ENCODE results near the gene BMPR1B.
"Not testable (repeated sequence)": the region's sequence is repeated elsewhere in the genome, so short reads cannot be mapped to it uniquely, and the experiment has no call there.

Gene BMPR1B

GRCh38 chr4:95049551-95050233 is 291.9 kb downstream of the BMPR1B start:
- FAIRE-seq = no peak

DNA sequence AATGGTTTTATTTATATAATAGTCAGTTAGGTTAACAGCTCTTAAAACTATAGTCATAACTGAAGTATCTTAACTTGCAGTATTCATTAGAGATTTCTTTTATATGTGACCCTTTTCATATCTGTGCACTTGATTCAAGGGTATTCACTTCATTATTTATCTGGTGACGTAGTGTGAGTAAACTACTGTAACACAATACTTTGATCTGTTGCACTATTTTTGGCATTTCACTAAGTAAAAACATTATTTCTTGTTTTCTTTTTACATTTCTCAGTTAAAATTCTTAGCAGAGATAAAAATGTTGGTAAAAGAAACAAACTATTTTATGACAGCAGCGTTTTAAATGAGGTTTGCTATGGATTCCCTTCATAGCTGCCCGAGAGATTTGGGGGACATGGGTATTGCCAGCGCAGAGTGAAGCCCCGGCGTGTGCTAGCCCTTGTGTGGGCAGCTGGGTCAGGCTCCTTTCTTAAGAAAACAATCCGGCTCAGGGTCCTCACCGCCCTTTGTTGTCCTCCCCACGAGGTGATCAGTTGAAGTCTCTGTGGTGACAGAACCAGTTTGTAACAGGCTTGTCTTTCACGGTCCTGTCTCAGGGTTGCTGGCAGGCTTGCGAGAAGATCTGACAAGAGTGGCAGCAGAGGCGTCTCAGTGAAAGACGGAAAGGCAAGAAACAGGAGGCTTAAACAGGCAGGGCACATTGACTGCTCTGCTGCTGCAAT is 293.4 kb downstream of the BMPR1B start:
- FAIRE-seq = no peak

- FAIRE-seq = no peak
Observed at GRCh38 chr4:95051702-95052020, 293.9 kb downstream of the BMPR1B start.

- no peak for FAIRE-seq
Observed at GRCh38 chr4:95058991-95059390, 301.2 kb downstream of the BMPR1B start.

DNA sequence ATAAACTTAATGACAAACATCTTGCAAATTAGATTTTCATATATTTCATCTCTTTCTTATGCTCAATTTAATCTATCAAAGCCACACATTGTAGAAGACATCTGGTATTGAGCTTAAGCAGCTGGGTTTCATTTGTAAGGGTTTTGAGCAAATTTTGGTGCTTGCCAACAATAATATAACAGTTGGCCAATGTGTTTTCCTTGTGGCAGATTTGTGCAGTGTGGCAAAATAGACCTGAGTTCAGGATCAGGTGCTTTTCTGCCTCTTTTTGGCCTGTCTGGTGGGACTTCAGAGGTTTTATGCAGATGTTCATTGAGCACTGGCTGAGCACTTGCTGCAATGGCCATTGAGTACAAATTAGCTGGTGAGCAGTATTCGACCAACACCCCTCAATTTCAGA is 301.9 kb downstream of the BMPR1B start:
- no peak for FAIRE-seq

GRCh38 chr4:95061220-95061619 is 303.5 kb downstream of the BMPR1B start:
- no peak for FAIRE-seq

GRCh38 chr4:95061801-95062200 is 304.0 kb downstream of the BMPR1B start:
- FAIRE-seq = not testable (repeated sequence)

GRCh38 chr4:95066050-95066449 is 308.3 kb downstream of the BMPR1B start:
- FAIRE-seq = no peak

- FAIRE-seq = no peak
Observed at GRCh38 chr4:95068401-95068800, 310.6 kb downstream of the BMPR1B start.

DNA sequence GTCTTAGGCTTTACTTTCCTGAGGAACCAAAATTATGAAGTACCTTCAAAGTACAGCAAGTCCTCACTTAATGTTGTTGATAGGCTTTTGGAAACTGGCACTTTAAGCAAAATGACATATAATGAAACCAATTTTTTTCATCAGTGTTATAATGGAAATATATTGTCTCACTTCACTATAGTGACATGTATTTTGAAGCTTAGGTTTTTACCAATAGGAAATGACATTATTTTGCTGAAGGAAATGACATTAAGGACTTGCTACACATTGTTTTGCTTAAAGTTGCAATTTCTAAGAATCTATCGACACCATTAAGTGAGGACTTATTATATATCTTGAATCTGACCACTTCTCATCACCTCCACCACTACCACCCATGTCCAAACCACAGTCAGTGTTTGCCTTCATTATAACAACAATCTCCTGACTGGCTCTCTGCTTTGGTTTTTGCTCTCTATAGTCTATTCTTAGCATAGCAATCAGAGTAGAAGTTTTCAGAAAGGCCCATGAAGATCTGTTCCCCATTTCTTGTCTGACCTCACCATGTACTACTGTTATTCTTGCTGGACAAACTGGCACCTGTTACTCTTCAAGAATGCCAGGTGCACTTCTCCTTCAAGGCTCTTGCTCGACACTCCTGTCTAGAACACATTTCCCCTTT is 311.2 kb downstream of the BMPR1B start:
- FAIRE-seq = no peak

- no peak for FAIRE-seq
Observed at GRCh38 chr4:95071851-95072250, 314.1 kb downstream of the BMPR1B start.

GRCh38 chr4:95073646-95074045 is 315.9 kb downstream of the BMPR1B start:
- FAIRE-seq = no peak

DNA sequence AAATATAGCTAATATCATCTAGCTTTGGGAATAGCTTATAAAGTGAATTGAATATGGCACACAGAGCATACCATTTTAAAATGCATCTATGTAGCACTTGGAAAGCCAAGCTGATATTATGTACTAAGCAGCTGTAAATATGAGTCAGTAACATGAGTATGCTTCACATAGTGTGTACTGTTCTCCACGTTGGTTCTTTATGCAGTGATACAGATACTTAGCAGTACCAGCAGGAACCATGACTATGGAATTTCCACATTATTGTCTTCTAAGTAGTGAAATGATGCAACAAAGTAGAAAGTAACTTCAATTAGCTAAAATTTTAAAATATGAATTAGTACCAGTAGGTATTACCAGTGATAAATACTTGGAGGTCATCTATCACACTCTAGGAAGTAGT is 320.1 kb downstream of the BMPR1B start:
- no peak for FAIRE-seq

DNA sequence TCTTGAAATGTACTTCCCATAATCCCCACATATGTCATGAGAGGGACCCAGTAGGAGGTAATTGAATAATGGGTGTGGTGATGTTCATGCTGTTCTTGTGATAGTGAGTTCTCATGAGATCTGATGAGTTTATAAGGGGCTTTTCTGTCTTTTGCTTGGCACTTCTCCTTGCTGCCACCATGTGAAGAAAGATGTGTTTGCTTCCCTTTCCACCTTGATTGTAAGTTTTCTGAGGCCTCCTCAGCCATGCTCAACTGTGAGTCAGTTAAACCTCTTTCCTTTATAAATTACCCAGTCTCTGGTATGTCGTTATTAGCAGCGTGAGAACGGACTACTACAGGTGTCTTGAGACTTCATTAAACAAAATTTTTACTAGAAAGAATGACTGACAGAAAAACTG is 323.2 kb downstream of the BMPR1B start:
- FAIRE-seq = no peak

- FAIRE-seq = no peak
Observed at GRCh38 chr4:95084584-95084983, 326.8 kb downstream of the BMPR1B start.

GRCh38 chr4:95085124-95085833 is 327.5 kb downstream of the BMPR1B start:
- FAIRE-seq = no peak

- FAIRE-seq = no peak
Observed at GRCh38 chr4:95086551-95086950, 328.8 kb downstream of the BMPR1B start.

GRCh38 chr4:95087657-95088455 is 330.1 kb downstream of the BMPR1B start:
- FAIRE-seq = no peak

GRCh38 chr4:95091272-95091671 is 333.5 kb downstream of the BMPR1B start:
- no peak for FAIRE-seq

DNA sequence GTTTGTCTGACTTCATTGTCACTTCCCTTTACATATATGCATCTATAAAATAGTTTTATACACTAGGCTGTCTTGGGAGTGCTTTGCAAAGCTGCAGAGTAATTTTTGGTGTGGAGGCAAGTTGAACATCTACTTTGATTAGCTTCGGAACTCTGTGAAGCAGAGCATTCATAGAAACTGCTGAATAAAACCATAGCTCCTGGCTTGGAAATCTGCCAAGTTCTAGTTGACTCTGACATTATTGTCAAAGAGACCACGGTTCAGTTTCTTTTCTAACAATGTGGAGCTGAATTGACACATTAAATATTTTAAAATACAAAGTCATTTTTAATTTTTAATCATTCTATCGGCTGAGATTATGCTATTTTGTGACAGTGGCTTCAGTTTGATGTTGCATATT is 335.0 kb downstream of the BMPR1B start:
- FAIRE-seq = no peak

GRCh38 chr4:95093460-95093859 is 335.7 kb downstream of the BMPR1B start:
- FAIRE-seq = no peak
